K562 (cell line): Measurements from ENCODE around the gene KCNK1. TPM values are rescaled to one million over a fixed set of nuclear protein-coding genes. Genes with fewer than 3 reads are reported as not detected.

ENCODE experiments used
- ARHGAP35 ChIP-seq: fragments of 450-650 bp; IDR thresholded peaks from 2 replicates; pipeline ENCODE4 v1.6.1; 2018; ENCODE audit not compliant: partially characterized antibody
- CREM ChIP-seq: IDR thresholded peaks from 2 replicates; pipeline ENCODE4 v1.6.1; 2014; ENCODE audit warnings: antibody characterized with exemption, low read depth
- ERF ChIP-seq: fragments of 450-650 bp; formaldehyde crosslinking; IDR thresholded peaks from 2 replicates; pipeline ENCODE4 v1.4.0; 2020; ENCODE audit warnings: mild to moderate bottlenecking, mixed read lengths
- NFRKB ChIP-seq: fragments of 450-650 bp; IDR thresholded peaks from 2 replicates; pipeline ENCODE4 v1.6.1; 2016; ENCODE audit warnings: low read depth
- RBM22 ChIP-seq: fragments of 200-400 bp; formaldehyde crosslinking; IDR thresholded peaks from 2 replicates; pipeline ENCODE4 v1.6.1; 2018; ENCODE audit warnings: low read length, low read depth; ENCODE audit not compliant: poor library complexity, severe bottlenecking
- SP2 ChIP-seq: IDR thresholded peaks from 2 replicates; pipeline ENCODE4 v1.6.1; 2011; ENCODE audit warnings: mild to moderate bottlenecking, low read depth, low read length, moderate library complexity; ENCODE audit not compliant: poor library complexity, severe bottlenecking; ENCODE audit errors: extremely low read depth
- TAL1 ChIP-seq: fragments of 450-650 bp; IDR thresholded peaks from 2 replicates; pipeline ENCODE4 v1.6.1; 2016; ENCODE audit warnings: mild to moderate bottlenecking
- ZNF197 ChIP-seq: fragments of 200-800 bp; sonication (Bioruptor generic); IDR thresholded peaks from 2 replicates; pipeline ENCODE4 v1.6.1; 2016; ENCODE audit warnings: low read depth, missing genetic modification characterization, missing compliant biosample characterization
- ZNF324 ChIP-seq: fragments of 250-450 bp; sonication (Bioruptor Pico); IDR thresholded peaks from 2 replicates; pipeline ENCODE4 v1.4.0; 2020; ENCODE audit warnings: mild to moderate bottlenecking
- ZNF77 ChIP-seq: fragments of 250-450 bp; sonication (Bioruptor Pico); IDR thresholded peaks from 2 replicates; pipeline ENCODE4 v1.5.0; 2020
- polyA plus RNA-seq, 8 experiments: library from polyadenylated mRNA; depleted of rRNA in 4 of 8; stranded (reverse) in 5 of 8; unstranded in 3 of 8; fragments of >200 nt; fragmentation: Nextera tagmentation in 2 of 8; fragmentation: Illumina TruSeq in 1 of 8; extraction: Ambion mirVana in 2 of 8; extraction: Trizol in 1 of 8; gene quantifications; 2 replicates each; pipeline versions ENCODE4 v1.2.1 to v1.2.3, GENCODE V29; 2011 to 2014; ENCODE audit warnings: inconsistent platforms in 1 of 8, missing spikeins in 1 of 8
- total RNA-seq, 7 experiments: library from RNA; depleted of rRNA in 6 of 7; stranded (reverse); fragments of >200 nt in 6 of 7; fragmentation: Illumina TruSeq in 2 of 7; extraction: Trizol in 2 of 7; gene quantifications; 2 replicates each; pipeline versions ENCODE4 v1.2.1 to v1.2.3, GENCODE V29; 2011 to 2021; ENCODE audit warnings: low replicate concordance in 1 of 7
- TF ChIP-seq, protein P1 (sequence below), 2 experiments: fragments of 450-650 bp in 1 of 2; sonication (generic) in 1 of 2; formaldehyde crosslinking in 1 of 2; IDR thresholded peaks; 2 replicates each; pipeline versions ENCODE4 v1.7.1 to v1.9.0; 2016 to 2022; ENCODE audit warnings: inconsistent platforms in 1 of 2, mild to moderate bottlenecking in 1 of 2, missing genetic modification reagents in 1 of 2
- TF ChIP-seq, protein P2 (sequence below): fragments of 450-650 bp; formaldehyde crosslinking; IDR thresholded peaks from 2 replicates; pipeline ENCODE4 v1.4.0; 2022; ENCODE audit warnings: missing genetic modification characterization
- TF ChIP-seq, protein P3 (sequence below): fragments of 450-650 bp; IDR thresholded peaks from 2 replicates; pipeline ENCODE4 v1.6.1; 2017; ENCODE audit warnings: mild to moderate bottlenecking, moderate library complexity
- TF ChIP-seq, protein P4 (sequence below), 3 experiments: fragments of 200-800 bp in 1 of 3; sonication (Bioruptor generic) in 1 of 3; sonication (generic) in 1 of 3; formaldehyde crosslinking in 1 of 3; IDR thresholded peaks; 2 replicates each; pipeline versions ENCODE4 v1.6.1 to v1.8.0; 2016 to 2022; ENCODE audit warnings: mild to moderate bottlenecking in 2 of 3, missing compliant biosample characterization in 2 of 3, missing genetic modification characterization in 2 of 3, missing genetic modification reagents in 1 of 3

Gene KCNK1
- total and polyA plus RNA-seq, 9 of the 15 experiments (the other 6 are each of a cell fraction or from before 2014, with no cell fraction given), result 3.1 to 22.7 (median 6.0) TPM

DNA sequence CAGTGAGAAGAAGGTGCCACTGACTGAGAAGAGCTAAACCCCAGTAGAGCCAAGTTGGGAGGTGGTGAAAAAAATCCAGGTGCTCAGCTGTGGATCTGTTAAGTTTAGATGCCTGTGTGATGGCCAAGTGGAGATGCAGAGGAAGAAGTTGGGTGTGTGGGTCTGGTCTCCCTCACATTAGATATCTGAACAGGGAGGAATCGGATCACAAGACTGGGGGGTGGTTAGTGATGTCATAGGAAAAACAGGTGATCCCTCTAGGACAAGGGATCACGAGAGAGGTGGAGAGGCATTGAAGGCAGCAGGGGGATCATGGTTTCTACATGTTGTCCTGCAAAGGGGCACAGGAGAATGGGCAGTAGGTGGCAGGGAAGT lies 22.6 kb downstream of the KCNK1 start (continued):
- TF ChIP-seq SP2 (no peak), TAL1 (no peak), ZNF197 (CRISPR knock-in tag) (no peak), ZNF324 (CRISPR knock-in tag) (0 out of 2 replicates have a peak, but pooled peaks have one; percentile 8), ARHGAP35 (peak; percentile 35), NFRKB (peak; percentile 6; the same call in 1 of the 2 replicates), ERF (CRISPR knock-in tag) (0 out of 2 replicates have a peak, but pooled peaks have one; percentile 47), CREM (no peak), RBM22 (no peak), ZNF77 (CRISPR knock-in tag) (no peak)
- TF ChIP-seq, protein P1, sequence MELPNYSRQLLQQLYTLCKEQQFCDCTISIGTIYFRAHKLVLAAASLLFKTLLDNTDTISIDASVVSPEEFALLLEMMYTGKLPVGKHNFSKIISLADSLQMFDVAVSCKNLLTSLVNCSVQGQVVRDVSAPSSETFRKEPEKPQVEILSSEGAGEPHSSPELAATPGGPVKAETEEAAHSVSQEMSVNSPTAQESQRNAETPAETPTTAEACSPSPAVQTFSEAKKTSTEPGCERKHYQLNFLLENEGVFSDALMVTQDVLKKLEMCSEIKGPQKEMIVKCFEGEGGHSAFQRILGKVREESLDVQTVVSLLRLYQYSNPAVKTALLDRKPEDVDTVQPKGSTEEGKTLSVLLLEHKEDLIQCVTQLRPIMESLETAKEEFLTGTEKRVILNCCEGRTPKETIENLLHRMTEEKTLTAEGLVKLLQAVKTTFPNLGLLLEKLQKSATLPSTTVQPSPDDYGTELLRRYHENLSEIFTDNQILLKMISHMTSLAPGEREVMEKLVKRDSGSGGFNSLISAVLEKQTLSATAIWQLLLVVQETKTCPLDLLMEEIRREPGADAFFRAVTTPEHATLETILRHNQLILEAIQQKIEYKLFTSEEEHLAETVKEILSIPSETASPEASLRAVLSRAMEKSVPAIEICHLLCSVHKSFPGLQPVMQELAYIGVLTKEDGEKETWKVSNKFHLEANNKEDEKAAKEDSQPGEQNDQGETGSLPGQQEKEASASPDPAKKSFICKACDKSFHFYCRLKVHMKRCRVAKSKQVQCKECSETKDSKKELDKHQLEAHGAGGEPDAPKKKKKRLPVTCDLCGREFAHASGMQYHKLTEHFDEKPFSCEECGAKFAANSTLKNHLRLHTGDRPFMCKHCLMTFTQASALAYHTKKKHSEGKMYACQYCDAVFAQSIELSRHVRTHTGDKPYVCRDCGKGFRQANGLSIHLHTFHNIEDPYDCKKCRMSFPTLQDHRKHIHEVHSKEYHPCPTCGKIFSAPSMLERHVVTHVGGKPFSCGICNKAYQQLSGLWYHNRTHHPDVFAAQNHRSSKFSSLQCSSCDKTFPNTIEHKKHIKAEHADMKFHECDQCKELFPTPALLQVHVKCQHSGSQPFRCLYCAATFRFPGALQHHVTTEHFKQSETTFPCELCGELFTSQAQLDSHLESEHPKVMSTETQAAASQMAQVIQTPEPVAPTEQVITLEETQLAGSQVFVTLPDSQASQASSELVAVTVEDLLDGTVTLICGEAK (IDR thresholded peaks at IDR 0.05), result peak; percentile 20; the same call in 1 of the 2 replicates
- TF ChIP-seq, protein P1 (CRISPR knock-in tag; IDR thresholded peaks at IDR 0.05), result no peak
- TF ChIP-seq, protein P2, sequence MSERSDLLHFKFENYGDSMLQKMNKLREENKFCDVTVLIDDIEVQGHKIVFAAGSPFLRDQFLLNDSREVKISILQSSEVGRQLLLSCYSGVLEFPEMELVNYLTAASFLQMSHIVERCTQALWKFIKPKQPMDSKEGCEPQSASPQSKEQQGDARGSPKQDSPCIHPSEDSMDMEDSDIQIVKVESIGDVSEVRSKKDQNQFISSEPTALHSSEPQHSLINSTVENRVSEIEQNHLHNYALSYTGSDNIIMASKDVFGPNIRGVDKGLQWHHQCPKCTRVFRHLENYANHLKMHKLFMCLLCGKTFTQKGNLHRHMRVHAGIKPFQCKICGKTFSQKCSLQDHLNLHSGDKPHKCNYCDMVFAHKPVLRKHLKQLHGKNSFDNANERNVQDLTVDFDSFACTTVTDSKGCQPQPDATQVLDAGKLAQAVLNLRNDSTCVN, result 0 out of 2 replicates have a peak, but pooled peaks have one; percentile 20
- TF ChIP-seq, protein P3, sequence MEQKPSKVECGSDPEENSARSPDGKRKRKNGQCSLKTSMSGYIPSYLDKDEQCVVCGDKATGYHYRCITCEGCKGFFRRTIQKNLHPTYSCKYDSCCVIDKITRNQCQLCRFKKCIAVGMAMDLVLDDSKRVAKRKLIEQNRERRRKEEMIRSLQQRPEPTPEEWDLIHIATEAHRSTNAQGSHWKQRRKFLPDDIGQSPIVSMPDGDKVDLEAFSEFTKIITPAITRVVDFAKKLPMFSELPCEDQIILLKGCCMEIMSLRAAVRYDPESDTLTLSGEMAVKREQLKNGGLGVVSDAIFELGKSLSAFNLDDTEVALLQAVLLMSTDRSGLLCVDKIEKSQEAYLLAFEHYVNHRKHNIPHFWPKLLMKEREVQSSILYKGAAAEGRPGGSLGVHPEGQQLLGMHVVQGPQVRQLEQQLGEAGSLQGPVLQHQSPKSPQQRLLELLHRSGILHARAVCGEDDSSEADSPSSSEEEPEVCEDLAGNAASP, result no peak
- TF ChIP-seq, protein P4, sequence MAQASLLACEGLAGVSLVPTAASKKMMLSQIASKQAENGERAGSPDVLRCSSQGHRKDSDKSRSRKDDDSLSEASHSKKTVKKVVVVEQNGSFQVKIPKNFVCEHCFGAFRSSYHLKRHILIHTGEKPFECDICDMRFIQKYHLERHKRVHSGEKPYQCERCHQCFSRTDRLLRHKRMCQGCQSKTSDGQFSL (CRISPR knock-in tag; IDR thresholded peaks at IDR 0.05), result no peak
- TF ChIP-seq, protein P4 (tag; IDR thresholded peaks at IDR 0.05), result no peak
